GM18508 (cell line): ENCODE measurements around the gene BMS1.
"Not testable (repeated sequence)": the region's sequence is repeated elsewhere in the genome, so short reads cannot be mapped to it uniquely, and the experiment has no call there.

Experiments used
- ATAC-seq: cut with Tn5 transposase; IDR thresholded peaks from one replicate; pipeline ENCODE4 v1.9.1; 2021; ENCODE audit warnings: moderate number of reproducible peaks; ENCODE audit not compliant: insufficient read depth, unreplicated experiment

The BMS1 gene

GRCh38 chr10:42864575-42864974 is 82.0 kb downstream of the BMS1 start:
- no peak for ATAC-seq

- no peak for ATAC-seq
These were observed 83.1 kb downstream of the BMS1 start for GRCh38 chr10:42865716-42866114.

- ATAC-seq, result no peak
These were observed 83.8 kb downstream of the BMS1 start for GRCh38 chr10:42866115-42866995.

- no peak for ATAC-seq
These were observed 85.0 kb downstream of the BMS1 start for GRCh38 chr10:42867571-42867970.

GRCh38 chr10:42868530-42868929 is 85.9 kb downstream of the BMS1 start:
- no peak for ATAC-seq

GRCh38 chr10:42869977-42870350 is 87.4 kb downstream of the BMS1 start:
- no peak for ATAC-seq

GRCh38 chr10:42871138-42871641 is 88.6 kb downstream of the BMS1 start:
- ATAC-seq, result not testable (repeated sequence)

- no peak for ATAC-seq
These were observed 89.2 kb downstream of the BMS1 start for GRCh38 chr10:42871823-42872222.

GRCh38 chr10:42872865-42873435 is 90.4 kb downstream of the BMS1 start:
- ATAC-seq, result no peak

- ATAC-seq, result no peak
These were observed 92.3 kb downstream of the BMS1 start for GRCh38 chr10:42874713-42875387.

GRCh38 chr10:42875388-42875755 is 92.8 kb downstream of the BMS1 start:
- no peak for ATAC-seq

GRCh38 chr10:42875798-42876341 is 93.3 kb downstream of the BMS1 start:
- no peak for ATAC-seq

GRCh38 chr10:42876476-42876875 is 93.9 kb downstream of the BMS1 start:
- no peak for ATAC-seq

GRCh38 chr10:42876945-42877344 is 94.3 kb downstream of the BMS1 start:
- no peak for ATAC-seq

GRCh38 chr10:42877496-42878030 is 95.0 kb downstream of the BMS1 start:
- ATAC-seq, result no peak

GRCh38 chr10:42878134-42878820 is 95.7 kb downstream of the BMS1 start:
- no peak for ATAC-seq

GRCh38 chr10:42878821-42879195 is 96.2 kb downstream of the BMS1 start:
- no peak for ATAC-seq

GRCh38 chr10:42879380-42880254 is 97.0 kb downstream of the BMS1 start:
- ATAC-seq, result no peak

- no peak for ATAC-seq
These were observed 97.6 kb downstream of the BMS1 start for GRCh38 chr10:42880255-42880620.
